ENCODE results near the gene PHLDA2. TPM values are rescaled to one million over a fixed set of nuclear protein-coding genes. Genes with fewer than 3 reads are reported as not detected.

Gene PHLDA2
- polyA plus RNA-seq, 1 of the 3 experiments (the other 2 are of a cell fraction) = 23.6 TPM

DNA sequence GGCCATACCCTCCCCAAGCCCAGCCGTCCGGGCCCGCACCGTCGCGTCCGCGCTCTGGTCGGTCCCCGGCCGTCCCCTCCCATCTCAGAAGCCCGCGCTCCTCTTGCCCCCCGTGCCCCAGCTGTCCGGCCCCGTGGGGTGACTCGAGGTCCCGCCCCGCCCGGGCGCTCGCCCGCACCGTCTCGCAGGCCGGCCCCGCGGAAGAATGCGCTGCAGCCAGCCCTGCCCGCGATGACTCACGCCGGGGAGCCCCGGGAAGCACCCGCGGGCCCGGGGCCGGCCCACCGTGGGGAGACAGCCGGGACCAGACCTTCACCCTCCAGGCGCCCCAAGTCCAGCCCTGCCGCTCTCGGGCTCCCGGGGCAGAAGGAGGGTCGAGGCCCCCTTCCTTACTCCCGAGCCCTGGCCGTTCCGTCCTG lies 320 bp upstream of the PHLDA2 start (continued):
- TF ChIP-seq, protein P1, sequence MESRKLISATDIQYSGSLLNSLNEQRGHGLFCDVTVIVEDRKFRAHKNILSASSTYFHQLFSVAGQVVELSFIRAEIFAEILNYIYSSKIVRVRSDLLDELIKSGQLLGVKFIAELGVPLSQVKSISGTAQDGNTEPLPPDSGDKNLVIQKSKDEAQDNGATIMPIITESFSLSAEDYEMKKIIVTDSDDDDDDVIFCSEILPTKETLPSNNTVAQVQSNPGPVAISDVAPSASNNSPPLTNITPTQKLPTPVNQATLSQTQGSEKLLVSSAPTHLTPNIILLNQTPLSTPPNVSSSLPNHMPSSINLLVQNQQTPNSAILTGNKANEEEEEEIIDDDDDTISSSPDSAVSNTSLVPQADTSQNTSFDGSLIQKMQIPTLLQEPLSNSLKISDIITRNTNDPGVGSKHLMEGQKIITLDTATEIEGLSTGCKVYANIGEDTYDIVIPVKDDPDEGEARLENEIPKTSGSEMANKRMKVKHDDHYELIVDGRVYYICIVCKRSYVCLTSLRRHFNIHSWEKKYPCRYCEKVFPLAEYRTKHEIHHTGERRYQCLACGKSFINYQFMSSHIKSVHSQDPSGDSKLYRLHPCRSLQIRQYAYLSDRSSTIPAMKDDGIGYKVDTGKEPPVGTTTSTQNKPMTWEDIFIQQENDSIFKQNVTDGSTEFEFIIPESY (IDR thresholded peaks at IDR 0.05; ENCODE audit: borderline replicate concordance, low read depth) = no peak
- TF ChIP-seq NRF1 (IDR thresholded peaks at IDR 0.05; ENCODE audit: low read depth, low read length) (no peak), SMC3 (IDR thresholded peaks at IDR 0.05; ENCODE audit: low read depth, low read length) (no peak)

DNA sequence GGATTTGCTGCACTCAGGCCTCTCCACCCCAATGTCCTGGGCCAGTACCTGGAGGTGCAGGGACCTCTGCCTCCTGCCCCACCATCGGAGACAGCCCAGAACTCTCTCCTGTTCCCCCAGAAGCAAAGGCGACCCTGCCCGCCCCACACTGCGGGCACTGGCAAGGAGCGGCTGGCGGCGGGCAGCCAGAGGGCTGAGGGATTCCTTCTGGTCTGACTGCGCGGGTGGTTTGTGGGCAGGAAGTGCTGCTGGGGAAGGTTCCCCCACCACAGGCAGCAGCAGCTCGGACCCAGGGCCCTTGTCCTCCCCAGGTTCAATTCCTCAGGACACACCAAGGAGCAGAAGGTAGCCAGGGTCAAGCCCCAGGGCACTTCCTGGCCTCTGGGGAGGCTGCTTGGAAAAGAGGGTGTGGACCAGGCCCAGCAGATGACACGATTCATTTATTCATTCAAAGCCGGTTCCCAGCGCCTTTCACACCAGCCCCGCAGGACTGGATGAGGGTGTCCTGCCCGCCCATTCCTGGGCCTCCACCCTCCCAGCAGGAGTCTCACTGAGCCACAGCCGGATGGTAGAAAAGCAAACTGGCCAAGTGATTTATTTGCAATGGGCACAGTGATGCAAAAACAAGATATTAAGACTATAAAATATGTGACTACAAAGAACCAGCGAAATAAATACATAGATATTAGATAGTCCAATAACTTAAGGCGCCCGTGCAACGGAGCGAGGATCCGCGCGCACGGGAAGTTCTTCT lies 1.2 kb downstream of the PHLDA2 start:
- H3K4me3 ChIP-seq (ENCODE audit: low read depth in 2 of 2, low read length in 1 of 2) = peak overlapping the region; percentile 46 to 66; a peak in 3 of 4 replicates
- H4K20me1 ChIP-seq (ENCODE audit: insufficient read depth) = no peaks in the 10 kb centered on the region
- no peaks in the 10 kb centered on the region for H3K36me3 ChIP-seq (replicated peaks in 1 of 2; ENCODE audit: control insufficient read depth in 1 of 2, insufficient read depth in 2 of 2, low read length in 1 of 2)
- no peaks in the 10 kb centered on the region for H3K27me3 ChIP-seq (ENCODE audit: insufficient read depth)
- peak overlapping the region; percentile 63; the same call in 1 of the 2 replicates for H3K9ac ChIP-seq
- POLR2A ChIA-PET = no interaction called here
- WGBS (ENCODE audit: low lambda C conversion rate) = 32% methylated on average over 15 of the region's 25 CpGs
- H3K79me2 ChIP-seq (ENCODE audit: insufficient read depth) = 0 out of 2 replicates have a peak, but pooled peaks cover 2% of the 10 kb centered on the region
- H3K4me2 ChIP-seq = peak overlapping the region; percentile 89
- TF ChIP-seq RAD21 (IDR thresholded peaks at IDR 0.05; ENCODE audit: low read length) (no peak), MXI1 (IDR thresholded peaks at IDR 0.05; ENCODE audit: low read depth, low read length) (no peak), TCF12 (IDR thresholded peaks at IDR 0.05) (no peak), NFIC (IDR thresholded peaks at IDR 0.05; ENCODE audit: borderline replicate concordance) (no peak), EP300 (IDR thresholded peaks at IDR 0.05; ENCODE audit: borderline replicate concordance in 1 of 2, low read depth in 1 of 2, low read length in 1 of 2) (no peak), FOXM1 (IDR thresholded peaks at IDR 0.05; ENCODE audit: low read depth) (no peak), GATA2 (CRISPR knock-in tag; IDR thresholded peaks at IDR 0.05) (no peak), YY1 (IDR thresholded peaks at IDR 0.05; ENCODE audit: low read depth) (no peak)
- TF ChIP-seq, protein P2, sequence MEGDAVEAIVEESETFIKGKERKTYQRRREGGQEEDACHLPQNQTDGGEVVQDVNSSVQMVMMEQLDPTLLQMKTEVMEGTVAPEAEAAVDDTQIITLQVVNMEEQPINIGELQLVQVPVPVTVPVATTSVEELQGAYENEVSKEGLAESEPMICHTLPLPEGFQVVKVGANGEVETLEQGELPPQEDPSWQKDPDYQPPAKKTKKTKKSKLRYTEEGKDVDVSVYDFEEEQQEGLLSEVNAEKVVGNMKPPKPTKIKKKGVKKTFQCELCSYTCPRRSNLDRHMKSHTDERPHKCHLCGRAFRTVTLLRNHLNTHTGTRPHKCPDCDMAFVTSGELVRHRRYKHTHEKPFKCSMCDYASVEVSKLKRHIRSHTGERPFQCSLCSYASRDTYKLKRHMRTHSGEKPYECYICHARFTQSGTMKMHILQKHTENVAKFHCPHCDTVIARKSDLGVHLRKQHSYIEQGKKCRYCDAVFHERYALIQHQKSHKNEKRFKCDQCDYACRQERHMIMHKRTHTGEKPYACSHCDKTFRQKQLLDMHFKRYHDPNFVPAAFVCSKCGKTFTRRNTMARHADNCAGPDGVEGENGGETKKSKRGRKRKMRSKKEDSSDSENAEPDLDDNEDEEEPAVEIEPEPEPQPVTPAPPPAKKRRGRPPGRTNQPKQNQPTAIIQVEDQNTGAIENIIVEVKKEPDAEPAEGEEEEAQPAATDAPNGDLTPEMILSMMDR (IDR thresholded peaks at IDR 0.05) = no peak
- TF ChIP-seq, protein P3, sequence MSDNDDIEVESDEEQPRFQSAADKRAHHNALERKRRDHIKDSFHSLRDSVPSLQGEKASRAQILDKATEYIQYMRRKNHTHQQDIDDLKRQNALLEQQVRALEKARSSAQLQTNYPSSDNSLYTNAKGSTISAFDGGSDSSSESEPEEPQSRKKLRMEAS (IDR thresholded peaks at IDR 0.05; ENCODE audit: low read depth) = no peak
- TF ChIP-seq, protein P4, sequence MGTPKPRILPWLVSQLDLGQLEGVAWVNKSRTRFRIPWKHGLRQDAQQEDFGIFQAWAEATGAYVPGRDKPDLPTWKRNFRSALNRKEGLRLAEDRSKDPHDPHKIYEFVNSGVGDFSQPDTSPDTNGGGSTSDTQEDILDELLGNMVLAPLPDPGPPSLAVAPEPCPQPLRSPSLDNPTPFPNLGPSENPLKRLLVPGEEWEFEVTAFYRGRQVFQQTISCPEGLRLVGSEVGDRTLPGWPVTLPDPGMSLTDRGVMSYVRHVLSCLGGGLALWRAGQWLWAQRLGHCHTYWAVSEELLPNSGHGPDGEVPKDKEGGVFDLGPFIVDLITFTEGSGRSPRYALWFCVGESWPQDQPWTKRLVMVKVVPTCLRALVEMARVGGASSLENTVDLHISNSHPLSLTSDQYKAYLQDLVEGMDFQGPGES (IDR thresholded peaks at IDR 0.05; ENCODE audit: low read depth, low read length) = no peak
- TF ChIP-seq, protein P5, sequence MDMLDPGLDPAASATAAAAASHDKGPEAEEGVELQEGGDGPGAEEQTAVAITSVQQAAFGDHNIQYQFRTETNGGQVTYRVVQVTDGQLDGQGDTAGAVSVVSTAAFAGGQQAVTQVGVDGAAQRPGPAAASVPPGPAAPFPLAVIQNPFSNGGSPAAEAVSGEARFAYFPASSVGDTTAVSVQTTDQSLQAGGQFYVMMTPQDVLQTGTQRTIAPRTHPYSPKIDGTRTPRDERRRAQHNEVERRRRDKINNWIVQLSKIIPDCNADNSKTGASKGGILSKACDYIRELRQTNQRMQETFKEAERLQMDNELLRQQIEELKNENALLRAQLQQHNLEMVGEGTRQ (IDR thresholded peaks at IDR 0.05; ENCODE audit: borderline replicate concordance, low read depth, low read length) = no peak
- no peaks in the 10 kb centered on the region for H3K9me3 ChIP-seq
- peak; percentile 54 for DNase-seq
- CTCF ChIA-PET = interaction anchor here (1.1 to 3.4 kb wide), 4 partner anchors 13 to 216 kb away, joined by 3 to 27 read pairs (median 21); no protein-coding TSS in a partner anchor
- H3K4me1 ChIP-seq (ENCODE audit: control insufficient read depth in 1 of 2, insufficient read depth in 2 of 2, low read depth in 1 of 2, low read length in 1 of 2) = peaks cover 0 to 26% of the 10 kb centered on the region in 2 experiments; a peak in 2 of 4 replicates
- H3K27ac ChIP-seq (ENCODE audit: low read depth in 2 of 2, low read length in 1 of 2) = no peak overlapping the region
- no peaks in the 10 kb centered on the region for H3K9me2 ChIP-seq
- no peaks in the 10 kb centered on the region for H3F3A ChIP-seq (replicated peaks; ENCODE audit: insufficient read depth)
- no peak overlapping the region; the same call in 1 of the 2 replicates for H2AFZ ChIP-seq (ENCODE audit: low read depth)
